ENCODE results near the gene COX4I1. TPM values are rescaled to one million over a fixed set of nuclear protein-coding genes. Genes with fewer than 3 reads are reported as not detected.
"Not testable (repeated sequence)": the region's sequence is repeated elsewhere in the genome, so short reads cannot be mapped to it uniquely, and the experiment has no call there.

Gene COX4I1
- total RNA-seq, 2 experiments from 2014 or later, result 563 to 568 TPM

- peaks cover 33% of the 10 kb centered on the region for H3K27me3 Mint-ChIP-seq (ENCODE audit: low read depth)
- CTCF ChIA-PET, result interaction anchor here (1.1 to 2.1 kb wide), 2 partner anchors 11 to 12 kb away, joined by 3 to 6 read pairs; no protein-coding TSS in a partner anchor
- no peaks in the 10 kb centered on the region for H3K9me3 Mint-ChIP-seq
- no peaks in the 10 kb centered on the region for H3K36me3 Mint-ChIP-seq (ENCODE audit: low read depth)
- intact Hi-C loops (cut with micrococcal nuclease), result no loop called here
- no peak for DNase-seq
- no peak overlapping the region for H3K27ac Mint-ChIP-seq
- peaks cover 14% of the 10 kb centered on the region for H3K4me1 Mint-ChIP-seq (ENCODE audit: low read depth)
- H3K4me3 Mint-ChIP-seq, result no peak overlapping the region
These were observed 33.2 kb downstream of the COX4I1 start for GRCh38 chr16:85832570-85833218.

GRCh38 chr16:85833219-85833920, 33.9 kb downstream of the COX4I1 start:
- Mint-ChIP-seq H3K27me3 (ENCODE audit: low read depth) (peaks cover 33% of the 10 kb centered on the region), H3K4me3 (no peak overlapping the region), H3K4me1 (ENCODE audit: low read depth) (peaks cover 14% of the 10 kb centered on the region), H3K27ac (no peak overlapping the region), H3K9me3 (no peaks in the 10 kb centered on the region), H3K36me3 (ENCODE audit: low read depth) (no peaks in the 10 kb centered on the region)
- intact Hi-C loops (cut with micrococcal nuclease), result no loop called here
- CTCF ChIA-PET, result interaction anchor here (1.1 kb wide), 1 partner anchor 12 kb away, joined by 3 read pairs; no protein-coding TSS in a partner anchor
- DNase-seq, result no peak

- H3K36me3 Mint-ChIP-seq (ENCODE audit: low read depth), result no peaks in the 10 kb centered on the region
- H3K27ac Mint-ChIP-seq, result no peak overlapping the region
- H3K9me3 Mint-ChIP-seq, result no peaks in the 10 kb centered on the region
- intact Hi-C loops (cut with micrococcal nuclease), result no loop called here
- H3K27me3 Mint-ChIP-seq (ENCODE audit: low read depth), result peaks cover 36% of the 10 kb centered on the region
- peaks cover 3% of the 10 kb centered on the region for H3K4me1 Mint-ChIP-seq (ENCODE audit: low read depth)
- no peak for DNase-seq
- no peak overlapping the region for H3K4me3 Mint-ChIP-seq
- CTCF ChIA-PET, result interaction anchor here (1.2 to 1.9 kb wide), 2 partner anchors 13 to 19 kb away, joined by 3 to 6 read pairs; no protein-coding TSS in a partner anchor
These were observed 35.2 kb downstream of the COX4I1 start for GRCh38 chr16:85834741-85835140.

- Mint-ChIP-seq H3K4me3 (no peak overlapping the region), H3K4me1 (ENCODE audit: low read depth) (no peaks in the 10 kb centered on the region), H3K27me3 (ENCODE audit: low read depth) (peaks cover 36% of the 10 kb centered on the region), H3K36me3 (ENCODE audit: low read depth) (no peaks in the 10 kb centered on the region), H3K9me3 (no peaks in the 10 kb centered on the region), H3K27ac (no peak overlapping the region)
- no peak for DNase-seq
- CTCF ChIA-PET, result interaction anchor here (1.2 to 1.9 kb wide), 2 partner anchors 14 to 18 kb away, joined by 3 to 6 read pairs; no protein-coding TSS in a partner anchor
- intact Hi-C loops (cut with micrococcal nuclease), result no loop called here
These were observed 35.8 kb downstream of the COX4I1 start for GRCh38 chr16:85835227-85835751.

GRCh38 chr16:85835956-85836705, 36.6 kb downstream of the COX4I1 start:
- H3K4me3 Mint-ChIP-seq, result no peak overlapping the region
- no peaks in the 10 kb centered on the region for H3K36me3 Mint-ChIP-seq (ENCODE audit: low read depth)
- H3K27ac Mint-ChIP-seq, result no peak overlapping the region
- intact Hi-C loops (cut with micrococcal nuclease), result no loop called here
- peaks cover 32% of the 10 kb centered on the region for H3K27me3 Mint-ChIP-seq (ENCODE audit: low read depth)
- no peaks in the 10 kb centered on the region for H3K4me1 Mint-ChIP-seq (ENCODE audit: low read depth)
- no peak for DNase-seq
- no peaks in the 10 kb centered on the region for H3K9me3 Mint-ChIP-seq
- CTCF ChIA-PET, result interaction anchor here (0.6 to 1.9 kb wide), 3 partner anchors 15 to 151 kb away, joined by 3 to 6 read pairs (median 5); no protein-coding TSS in a partner anchor

- Mint-ChIP-seq H3K9me3 (no peaks in the 10 kb centered on the region), H3K36me3 (ENCODE audit: low read depth) (no peaks in the 10 kb centered on the region), H3K4me3 (no peak overlapping the region), H3K4me1 (ENCODE audit: low read depth) (no peaks in the 10 kb centered on the region), H3K27me3 (ENCODE audit: low read depth) (peaks cover 31% of the 10 kb centered on the region), H3K27ac (no peak overlapping the region)
- intact Hi-C loops (cut with micrococcal nuclease), result no loop called here
- no peak for DNase-seq
- CTCF ChIA-PET, result interaction anchor here (0.6 to 1.2 kb wide), 3 partner anchors 15 to 150 kb away, joined by 3 to 5 read pairs (median 3); no protein-coding TSS in a partner anchor
These were observed 37.4 kb downstream of the COX4I1 start for GRCh38 chr16:85836706-85837582.

GRCh38 chr16:85837654-85838053, 38.2 kb downstream of the COX4I1 start:
- H3K4me3 Mint-ChIP-seq; H3K9me3 Mint-ChIP-seq; DNase-seq; intact Hi-C loops (cut with micrococcal nuclease); H3K36me3 Mint-ChIP-seq (ENCODE audit: low read depth); H3K27ac Mint-ChIP-seq; H3K4me1 Mint-ChIP-seq (ENCODE audit: low read depth): not testable (repeated sequence)
- H3K27me3 Mint-ChIP-seq (ENCODE audit: low read depth), result peaks cover 24% of the 10 kb centered on the region
- CTCF ChIA-PET, result interaction anchor here (1.1 to 1.2 kb wide), 2 partner anchors 16 to 149 kb away, joined by 3 read pairs; no protein-coding TSS in a partner anchor

- intact Hi-C loops (cut with micrococcal nuclease), result no loop called here
- Mint-ChIP-seq H3K27ac (no peak overlapping the region), H3K27me3 (ENCODE audit: low read depth) (peaks cover 17% of the 10 kb centered on the region), H3K9me3 (no peaks in the 10 kb centered on the region), H3K36me3 (ENCODE audit: low read depth) (no peaks in the 10 kb centered on the region), H3K4me1 (ENCODE audit: low read depth) (no peaks in the 10 kb centered on the region), H3K4me3 (no peak overlapping the region)
- CTCF ChIA-PET, result no interaction called here
- no peak for DNase-seq
These were observed 38.9 kb downstream of the COX4I1 start for GRCh38 chr16:85838381-85838780.

- CTCF ChIA-PET, result no interaction called here
- DNase-seq, result no peak
- intact Hi-C loops (cut with micrococcal nuclease), result no loop called here
- Mint-ChIP-seq H3K4me3 (no peak overlapping the region), H3K9me3 (no peaks in the 10 kb centered on the region), H3K27me3 (ENCODE audit: low read depth) (peaks cover 17% of the 10 kb centered on the region), H3K36me3 (ENCODE audit: low read depth) (no peaks in the 10 kb centered on the region), H3K27ac (no peak overlapping the region), H3K4me1 (ENCODE audit: low read depth) (no peaks in the 10 kb centered on the region)
These were observed 39.5 kb downstream of the COX4I1 start for GRCh38 chr16:85838876-85839585.

GRCh38 chr16:85839681-85840240, 40.3 kb downstream of the COX4I1 start:
- Mint-ChIP-seq H3K9me3 (no peaks in the 10 kb centered on the region), H3K27me3 (ENCODE audit: low read depth) (peaks cover 20% of the 10 kb centered on the region), H3K27ac (no peak overlapping the region), H3K4me3 (no peak overlapping the region), H3K4me1 (ENCODE audit: low read depth) (peaks cover 3% of the 10 kb centered on the region), H3K36me3 (ENCODE audit: low read depth) (no peaks in the 10 kb centered on the region)
- CTCF ChIA-PET, result no interaction called here
- DNase-seq, result no peak
- intact Hi-C loops (cut with micrococcal nuclease), result no loop called here

GRCh38 chr16:85840395-85840794, 40.9 kb downstream of the COX4I1 start:
- no peaks in the 10 kb centered on the region for H3K36me3 Mint-ChIP-seq (ENCODE audit: low read depth)
- H3K27ac Mint-ChIP-seq, result no peak overlapping the region
- CTCF ChIA-PET, result interaction anchor here (1.2 kb wide), 1 partner anchor 27 kb away, joined by 3 read pairs; no protein-coding TSS in a partner anchor
- no peak for DNase-seq
- intact Hi-C loops (cut with micrococcal nuclease), result no loop called here
- H3K4me1 Mint-ChIP-seq (ENCODE audit: low read depth), result peaks cover 8% of the 10 kb centered on the region
- no peak overlapping the region for H3K4me3 Mint-ChIP-seq
- H3K9me3 Mint-ChIP-seq, result no peaks in the 10 kb centered on the region
- peaks cover 22% of the 10 kb centered on the region for H3K27me3 Mint-ChIP-seq (ENCODE audit: low read depth)
